ENCODE data around the gene NCAM1.

NCAM1 gene

GRCh38 chr11:113022262-113022661 is 61.0 kb downstream of the NCAM1 start:
- Histone ChIP-seq H3K4me3 (ENCODE audit: low read depth, low read length) (no peak overlapping the region), H3K27ac (ENCODE audit: extremely low read depth, low read depth, low read length) (no peak overlapping the region), H3K36me3 (ENCODE audit: control insufficient read depth in 2 of 2, insufficient read depth in 1 of 2, low read length in 2 of 2) (no peaks in the 10 kb centered on the region), H3K9me3 (ENCODE audit: control insufficient read depth, insufficient read depth, low read depth, low read length) (no peaks in the 10 kb centered on the region), H3K4me1 (ENCODE audit: control insufficient read depth, insufficient read depth, low read length) (no peaks in the 10 kb centered on the region)
- CTCF ChIA-PET, result no interaction called here
- no peak for TF ChIP-seq ZNF777 (tag by site-specific recombination; IDR thresholded peaks at IDR 0.05; ENCODE audit: borderline replicate concordance)
- POLR2A ChIA-PET, result no interaction called here

GRCh38 chr11:113023228-113023627 is 62.0 kb downstream of the NCAM1 start:
- no peaks in the 10 kb centered on the region for H3K36me3 ChIP-seq (ENCODE audit: control insufficient read depth in 2 of 2, insufficient read depth in 1 of 2, low read length in 2 of 2)
- CTCF ChIA-PET, result interaction anchor here (0.6 kb wide), 1 partner anchor 242 kb away, joined by 4 read pairs; no protein-coding TSS in a partner anchor

GRCh38 chr11:113023986-113024385 is 62.8 kb downstream of the NCAM1 start:
- Histone ChIP-seq H3K4me3 (ENCODE audit: low read depth, low read length) (no peak overlapping the region), H3K4me1 (ENCODE audit: control insufficient read depth, insufficient read depth, low read length) (no peaks in the 10 kb centered on the region), H3K36me3 (ENCODE audit: control insufficient read depth in 2 of 2, insufficient read depth in 1 of 2, low read length in 2 of 2) (no peaks in the 10 kb centered on the region), H3K27ac (ENCODE audit: extremely low read depth, low read depth, low read length) (no peak overlapping the region), H3K9me3 (ENCODE audit: control insufficient read depth, insufficient read depth, low read depth, low read length) (no peaks in the 10 kb centered on the region)
- ChIA-PET CTCF (no interaction called here), POLR2A (no interaction called here)
- TF ChIP-seq ZNF132 (tag by site-specific recombination; IDR thresholded peaks at IDR 0.05; ENCODE audit: borderline replicate concordance) (no peak), ZNF830 (tag by site-specific recombination; IDR thresholded peaks at IDR 0.05; ENCODE audit: low read depth) (no peak), ZBTB20 (tag by site-specific recombination; IDR thresholded peaks at IDR 0.05) (no peak), ZNF274 (IDR thresholded peaks at IDR 0.05; ENCODE audit: low read length) (no peak), ZNF274 (tag by site-specific recombination; IDR thresholded peaks at IDR 0.05; ENCODE audit: borderline replicate concordance) (no peak), ZNF16 (tag by site-specific recombination; IDR thresholded peaks at IDR 0.05; ENCODE audit: low read depth) (no peak), OVOL3 (tag by site-specific recombination; IDR thresholded peaks at IDR 0.05) (no peak), GLI4 (tag by site-specific recombination; IDR thresholded peaks at IDR 0.05) (no peak), ZNF18 (tag by site-specific recombination; IDR thresholded peaks at IDR 0.05) (no peak), ZNF211 (tag by site-specific recombination; IDR thresholded peaks at IDR 0.05; ENCODE audit: low read depth) (no peak), ZNF664 (tag by site-specific recombination; IDR thresholded peaks at IDR 0.05) (no peak), ZNF704 (tag by site-specific recombination; IDR thresholded peaks at IDR 0.05) (no peak), ZNF791 (tag by site-specific recombination; IDR thresholded peaks at IDR 0.05) (no peak), ZNF701 (tag by site-specific recombination; IDR thresholded peaks at IDR 0.05) (no peak), ZNF585B (tag by site-specific recombination; IDR thresholded peaks at IDR 0.05) (no peak), ZFP41 (tag by site-specific recombination; IDR thresholded peaks at IDR 0.05; ENCODE audit: borderline replicate concordance) (no peak), YY1 (tag by site-specific recombination; IDR thresholded peaks at IDR 0.05) (no peak), TSHZ1 (tag by site-specific recombination; IDR thresholded peaks at IDR 0.05; ENCODE audit: borderline replicate concordance) (no peak), ZNF138 (tag by site-specific recombination; IDR thresholded peaks at IDR 0.05; ENCODE audit: borderline replicate concordance) (no peak), ZBTB44 (tag by site-specific recombination; IDR thresholded peaks at IDR 0.05) (no peak)

More at GRCh38 chr11:113023228-113023627, 62.0 kb downstream of the NCAM1 start:
- Histone ChIP-seq H3K27ac (ENCODE audit: extremely low read depth, low read depth, low read length) (no peak overlapping the region), H3K4me1 (ENCODE audit: control insufficient read depth, insufficient read depth, low read length) (no peaks in the 10 kb centered on the region), H3K4me3 (ENCODE audit: low read depth, low read length) (no peak overlapping the region), H3K9me3 (ENCODE audit: control insufficient read depth, insufficient read depth, low read depth, low read length) (no peaks in the 10 kb centered on the region)
- TF ChIP-seq ZNF624 (tag by site-specific recombination; IDR thresholded peaks at IDR 0.05) (no peak), ZNF449 (tag by site-specific recombination; IDR thresholded peaks at IDR 0.05) (peak; percentile 53)
- POLR2A ChIA-PET, result no interaction called here

All from HEK293 (cell line).